ENCODE data around the gene ENTPD6. TPM values are rescaled to one million over a fixed set of nuclear protein-coding genes. Genes with fewer than 3 reads are reported as not detected.

ENTPD6 gene
- polyA plus RNA-seq, 1 donor from 2014 or later: 143 TPM

DNA sequence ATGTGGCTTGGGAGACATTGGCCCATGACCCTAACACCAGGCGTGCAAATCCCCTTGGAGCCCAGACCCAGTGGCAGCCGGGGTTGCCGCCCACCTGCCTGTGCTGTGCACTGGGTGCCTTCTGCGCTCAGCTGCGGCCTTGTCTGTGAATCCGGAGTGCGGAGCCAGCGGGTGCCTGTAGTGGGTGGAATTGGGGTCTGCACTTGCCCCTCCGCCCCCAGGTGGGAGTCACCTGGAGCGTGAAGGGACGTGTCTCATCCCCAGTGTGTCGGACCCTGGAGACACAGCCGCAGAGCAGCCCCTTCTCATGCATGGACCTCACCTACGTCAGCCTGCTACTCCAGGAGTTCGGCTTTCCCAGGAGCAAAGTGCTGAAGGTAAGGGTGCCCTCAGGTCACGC lies 29.4 kb downstream of the ENTPD6 start:
- Histone ChIP-seq H3K4me3 (ENCODE audit: low read length) (no peak overlapping the region), H3K27me3 (ENCODE audit: insufficient read depth, low read depth, low read length) (no peaks in the 10 kb centered on the region), H3K9me2 (ENCODE audit: insufficient read depth, low read length) (no peaks in the 10 kb centered on the region), H3F3A (ENCODE audit: insufficient read depth, low read length, poor library complexity, severe bottlenecking) (no peaks in the 10 kb centered on the region), H3K9me3 (ENCODE audit: low read length) (no peaks in the 10 kb centered on the region), H3K9ac (ENCODE audit: low read length) (no peak overlapping the region), H3K27ac (ENCODE audit: low read length) (no peak overlapping the region), H3K4me2 (ENCODE audit: low read length) (no peak overlapping the region), H2AFZ (ENCODE audit: low read depth, low read length) (no peak overlapping the region), H3K79me2 (replicated peaks; ENCODE audit: insufficient read depth, low read length) (no peaks in the 10 kb centered on the region), H4K20me1 (ENCODE audit: insufficient read depth) (no peaks in the 10 kb centered on the region), H3K36me3 (ENCODE audit: insufficient read depth, low read length) (no peaks in the 10 kb centered on the region)
- no peak for TF ChIP-seq POLR2AphosphoS5 (IDR thresholded peaks at IDR 0.05)
- TF ChIP-seq MXI1 (conservative IDR thresholded peaks at IDR 0.05; ENCODE audit: poor library complexity, severe bottlenecking): no peak
- no peak for TF ChIP-seq SMC3 (conservative IDR thresholded peaks at IDR 0.05; ENCODE audit: poor library complexity)
- TF ChIP-seq, protein P1, sequence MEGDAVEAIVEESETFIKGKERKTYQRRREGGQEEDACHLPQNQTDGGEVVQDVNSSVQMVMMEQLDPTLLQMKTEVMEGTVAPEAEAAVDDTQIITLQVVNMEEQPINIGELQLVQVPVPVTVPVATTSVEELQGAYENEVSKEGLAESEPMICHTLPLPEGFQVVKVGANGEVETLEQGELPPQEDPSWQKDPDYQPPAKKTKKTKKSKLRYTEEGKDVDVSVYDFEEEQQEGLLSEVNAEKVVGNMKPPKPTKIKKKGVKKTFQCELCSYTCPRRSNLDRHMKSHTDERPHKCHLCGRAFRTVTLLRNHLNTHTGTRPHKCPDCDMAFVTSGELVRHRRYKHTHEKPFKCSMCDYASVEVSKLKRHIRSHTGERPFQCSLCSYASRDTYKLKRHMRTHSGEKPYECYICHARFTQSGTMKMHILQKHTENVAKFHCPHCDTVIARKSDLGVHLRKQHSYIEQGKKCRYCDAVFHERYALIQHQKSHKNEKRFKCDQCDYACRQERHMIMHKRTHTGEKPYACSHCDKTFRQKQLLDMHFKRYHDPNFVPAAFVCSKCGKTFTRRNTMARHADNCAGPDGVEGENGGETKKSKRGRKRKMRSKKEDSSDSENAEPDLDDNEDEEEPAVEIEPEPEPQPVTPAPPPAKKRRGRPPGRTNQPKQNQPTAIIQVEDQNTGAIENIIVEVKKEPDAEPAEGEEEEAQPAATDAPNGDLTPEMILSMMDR (IDR thresholded peaks at IDR 0.05; ENCODE audit: poor library complexity, severe bottlenecking): no peak
- TF ChIP-seq TAF1 (IDR thresholded peaks at IDR 0.05; ENCODE audit: low read depth): no peak
- TF ChIP-seq, protein P2, sequence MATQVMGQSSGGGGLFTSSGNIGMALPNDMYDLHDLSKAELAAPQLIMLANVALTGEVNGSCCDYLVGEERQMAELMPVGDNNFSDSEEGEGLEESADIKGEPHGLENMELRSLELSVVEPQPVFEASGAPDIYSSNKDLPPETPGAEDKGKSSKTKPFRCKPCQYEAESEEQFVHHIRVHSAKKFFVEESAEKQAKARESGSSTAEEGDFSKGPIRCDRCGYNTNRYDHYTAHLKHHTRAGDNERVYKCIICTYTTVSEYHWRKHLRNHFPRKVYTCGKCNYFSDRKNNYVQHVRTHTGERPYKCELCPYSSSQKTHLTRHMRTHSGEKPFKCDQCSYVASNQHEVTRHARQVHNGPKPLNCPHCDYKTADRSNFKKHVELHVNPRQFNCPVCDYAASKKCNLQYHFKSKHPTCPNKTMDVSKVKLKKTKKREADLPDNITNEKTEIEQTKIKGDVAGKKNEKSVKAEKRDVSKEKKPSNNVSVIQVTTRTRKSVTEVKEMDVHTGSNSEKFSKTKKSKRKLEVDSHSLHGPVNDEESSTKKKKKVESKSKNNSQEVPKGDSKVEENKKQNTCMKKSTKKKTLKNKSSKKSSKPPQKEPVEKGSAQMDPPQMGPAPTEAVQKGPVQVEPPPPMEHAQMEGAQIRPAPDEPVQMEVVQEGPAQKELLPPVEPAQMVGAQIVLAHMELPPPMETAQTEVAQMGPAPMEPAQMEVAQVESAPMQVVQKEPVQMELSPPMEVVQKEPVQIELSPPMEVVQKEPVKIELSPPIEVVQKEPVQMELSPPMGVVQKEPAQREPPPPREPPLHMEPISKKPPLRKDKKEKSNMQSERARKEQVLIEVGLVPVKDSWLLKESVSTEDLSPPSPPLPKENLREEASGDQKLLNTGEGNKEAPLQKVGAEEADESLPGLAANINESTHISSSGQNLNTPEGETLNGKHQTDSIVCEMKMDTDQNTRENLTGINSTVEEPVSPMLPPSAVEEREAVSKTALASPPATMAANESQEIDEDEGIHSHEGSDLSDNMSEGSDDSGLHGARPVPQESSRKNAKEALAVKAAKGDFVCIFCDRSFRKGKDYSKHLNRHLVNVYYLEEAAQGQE (IDR thresholded peaks at IDR 0.05; ENCODE audit: borderline replicate concordance): no peak
- TF ChIP-seq EZH2 (IDR thresholded peaks at IDR 0.05; ENCODE audit: borderline replicate concordance, insufficient read depth, low read length, poor library complexity, severe bottlenecking): no peak
- no peak for TF ChIP-seq EP300 (conservative IDR thresholded peaks at IDR 0.05; ENCODE audit: poor library complexity, severe bottlenecking)
- TF ChIP-seq RAD21 (conservative IDR thresholded peaks at IDR 0.05): no peak

DNA sequence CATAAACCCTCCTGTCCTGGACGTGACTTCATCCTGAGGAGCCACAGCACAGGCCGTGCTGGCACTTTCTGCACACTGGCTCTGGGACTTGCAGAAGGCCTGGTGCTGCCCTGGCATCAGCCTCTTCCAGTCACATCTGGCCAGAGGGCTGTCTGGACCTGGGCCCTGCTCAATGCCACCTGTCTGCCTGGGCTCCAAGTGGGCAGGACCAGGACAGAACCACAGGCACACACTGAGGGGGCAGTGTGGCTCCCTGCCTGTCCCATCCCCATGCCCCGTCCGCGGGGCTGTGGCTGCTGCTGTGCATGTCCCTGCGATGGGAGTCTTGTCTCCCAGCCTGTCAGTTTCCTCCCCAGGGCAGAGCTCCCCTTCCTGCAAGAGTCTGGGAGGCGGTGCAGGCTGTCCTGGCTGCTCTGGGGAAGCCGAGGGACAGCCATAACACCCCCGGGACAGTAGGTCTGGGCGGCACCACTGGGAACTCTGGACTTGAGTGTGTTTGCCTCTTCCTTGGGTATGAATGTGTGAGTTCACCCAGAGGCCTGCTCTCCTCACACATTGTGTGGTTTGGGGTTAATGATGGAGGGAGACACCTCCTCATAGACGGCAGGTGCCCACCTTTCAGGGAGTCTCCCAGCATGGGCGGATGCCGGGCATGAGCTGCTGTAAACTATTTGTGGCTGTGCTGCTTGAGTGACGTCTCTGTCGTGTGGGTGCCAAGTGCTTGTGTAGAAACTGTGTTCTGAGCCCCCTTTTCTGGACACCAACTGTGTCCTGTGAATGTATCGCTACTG lies 30.3 kb downstream of the ENTPD6 start:
- Histone ChIP-seq H2AFZ (ENCODE audit: low read depth, low read length) (no peak overlapping the region), H3K4me3 (ENCODE audit: low read length) (no peak overlapping the region), H3K9ac (ENCODE audit: low read length) (no peak overlapping the region), H3K79me2 (replicated peaks; ENCODE audit: insufficient read depth, low read length) (no peaks in the 10 kb centered on the region), H3K9me3 (ENCODE audit: low read length) (no peaks in the 10 kb centered on the region), H3K27me3 (ENCODE audit: insufficient read depth, low read depth, low read length) (no peaks in the 10 kb centered on the region), H3K9me2 (ENCODE audit: insufficient read depth, low read length) (no peaks in the 10 kb centered on the region), H4K20me1 (ENCODE audit: insufficient read depth) (no peaks in the 10 kb centered on the region), H3F3A (ENCODE audit: insufficient read depth, low read length, poor library complexity, severe bottlenecking) (no peaks in the 10 kb centered on the region), H3K4me2 (ENCODE audit: low read length) (no peak overlapping the region), H3K27ac (ENCODE audit: low read length) (no peak overlapping the region), H3K36me3 (ENCODE audit: insufficient read depth, low read length) (no peaks in the 10 kb centered on the region)
- TF ChIP-seq RAD21 (conservative IDR thresholded peaks at IDR 0.05) (no peak), EZH2 (IDR thresholded peaks at IDR 0.05; ENCODE audit: borderline replicate concordance, insufficient read depth, low read length, poor library complexity, severe bottlenecking) (no peak), TAF1 (IDR thresholded peaks at IDR 0.05; ENCODE audit: low read depth) (no peak), SMC3 (conservative IDR thresholded peaks at IDR 0.05; ENCODE audit: poor library complexity) (no peak), MXI1 (conservative IDR thresholded peaks at IDR 0.05; ENCODE audit: poor library complexity, severe bottlenecking) (no peak), POLR2AphosphoS5 (IDR thresholded peaks at IDR 0.05) (no peak), EP300 (conservative IDR thresholded peaks at IDR 0.05; ENCODE audit: poor library complexity, severe bottlenecking) (no peak)
- TF ChIP-seq, protein P2 (IDR thresholded peaks at IDR 0.05; ENCODE audit: borderline replicate concordance): no peak
